HepG2 (cell line): ENCODE data around the gene COMT. TPM values are rescaled to one million over a fixed set of nuclear protein-coding genes. Genes with fewer than 3 reads are reported as not detected.

Experiments used
- ARNT2 ChIP-seq: sonication (generic); formaldehyde crosslinking; IDR thresholded peaks from 2 replicates; pipeline ENCODE4 v1.8.0; 2022; ENCODE audit warnings: mild to moderate bottlenecking, low read depth, missing genetic modification reagents, moderate library complexity
- FOXM1 ChIP-seq: sonication (generic); formaldehyde crosslinking; IDR thresholded peaks from 2 replicates; pipeline ENCODE4 v1.5.0; 2020; ENCODE audit warnings: missing genetic modification reagents
- GABPA ChIP-seq, 2 experiments: IDR thresholded peaks; 2 replicates each; pipeline ENCODE4 v1.6.1; 2011 to 2016; ENCODE audit warnings: low read depth in 2 of 2, low read length in 1 of 2, missing biosample characterization in 1 of 2, missing genetic modification characterization in 1 of 2
- GATAD2A ChIP-seq: IDR thresholded peaks from 2 replicates; pipeline ENCODE4 v1.6.1; 2016
- HOXA3 ChIP-seq: sonication (generic); formaldehyde crosslinking; IDR thresholded peaks from 2 replicates; pipeline ENCODE4 v1.5.0; 2020; ENCODE audit warnings: missing genetic modification reagents
- JDP2 ChIP-seq: sonication (generic); formaldehyde crosslinking; IDR thresholded peaks from 2 replicates; pipeline ENCODE4 v1.8.1; 2022; ENCODE audit warnings: missing genetic modification reagents, borderline replicate concordance
- RBM39 ChIP-seq: fragments of 200-400 bp; formaldehyde crosslinking; IDR thresholded peaks from one replicate; pipeline ENCODE4 v1.6.1; 2018; ENCODE audit warnings: antibody characterized with exemption, mild to moderate bottlenecking, low read depth, low read length; ENCODE audit not compliant: poor library complexity, severe bottlenecking
- SIN3B ChIP-seq: fragments of 150-350 bp; IDR thresholded peaks from 2 replicates; pipeline ENCODE4 v1.6.1; 2014; ENCODE audit warnings: low read length
- XBP1 ChIP-seq: sonication (generic); formaldehyde crosslinking; IDR thresholded peaks from 2 replicates; pipeline ENCODE4 v1.5.0; 2020; ENCODE audit warnings: missing genetic modification reagents
- ZKSCAN5 ChIP-seq: sonication (generic); formaldehyde crosslinking; IDR thresholded peaks from 2 replicates; pipeline ENCODE4 v1.5.1; 2020; ENCODE audit warnings: mild to moderate bottlenecking, missing genetic modification reagents
- ZNF605 ChIP-seq: sonication (generic); formaldehyde crosslinking; IDR thresholded peaks from 2 replicates; pipeline ENCODE4 v1.8.0; 2022; ENCODE audit warnings: mild to moderate bottlenecking, missing genetic modification reagents
- ZNF678 ChIP-seq: sonication (generic); formaldehyde crosslinking; IDR thresholded peaks from 2 replicates; pipeline ENCODE4 v1.4.0; 2020; ENCODE audit warnings: mild to moderate bottlenecking, missing genetic modification reagents
- polyA plus RNA-seq, 8 experiments: library from polyadenylated mRNA; depleted of rRNA in 3 of 8; stranded (reverse) in 7 of 8; unstranded in 1 of 8; fragments of >200 nt; fragmentation: Illumina TruSeq in 4 of 8; extraction: Trizol in 4 of 8; gene quantifications; 2 replicates each; pipeline versions ENCODE4 v1.2.1 to v1.2.3, GENCODE V29; 2011 to 2016; ENCODE audit warnings: low read depth in 4 of 8, missing spikeins in 1 of 8, mixed read lengths in 1 of 8; ENCODE audit not compliant: insufficient read depth in 1 of 8
- total RNA-seq, 5 experiments: library from RNA; depleted of rRNA; stranded (reverse); fragments of >200 nt; fragmentation: Illumina TruSeq; extraction: Trizol; gene quantifications; 2 replicates each; pipeline ENCODE4 v1.2.3, GENCODE V29; 2016; ENCODE audit warnings: low read depth in 1 of 5
- TF ChIP-seq, protein P1 (sequence below): sonication (generic); formaldehyde crosslinking; IDR thresholded peaks from 2 replicates; pipeline ENCODE4 v1.8.0; 2022; ENCODE audit warnings: missing genetic modification reagents, mild to moderate bottlenecking, borderline replicate concordance
- TF ChIP-seq, protein P2 (sequence below): sonication (generic); formaldehyde crosslinking; IDR thresholded peaks from 2 replicates; pipeline ENCODE4 v1.5.0; 2020; ENCODE audit warnings: missing genetic modification reagents
- TF ChIP-seq, protein P3 (sequence below): sonication (generic); formaldehyde crosslinking; IDR thresholded peaks from 2 replicates; pipeline ENCODE4 v1.5.0; 2020; ENCODE audit warnings: missing genetic modification reagents
- TF ChIP-seq, protein P4 (sequence below): sonication (generic); formaldehyde crosslinking; IDR thresholded peaks from 2 replicates; pipeline ENCODE4 v1.4.0; 2020; ENCODE audit warnings: missing genetic modification reagents, mild to moderate bottlenecking, borderline replicate concordance
- TF ChIP-seq, protein P5 (sequence below): sonication (generic); formaldehyde crosslinking; IDR thresholded peaks from 2 replicates; pipeline ENCODE4 v1.5.0; 2020; ENCODE audit warnings: missing genetic modification reagents
- TF ChIP-seq, protein P6 (sequence below): sonication (generic); formaldehyde crosslinking; IDR thresholded peaks from 2 replicates; pipeline ENCODE4 v1.5.1; 2020; ENCODE audit warnings: mild to moderate bottlenecking, moderate library complexity, missing genetic modification reagents

Gene COMT
- total and polyA plus RNA-seq, 2 of the 13 experiments (the other 11 are each of a cell fraction or from before 2014, with no cell fraction given): 156 to 162 TPM

DNA sequence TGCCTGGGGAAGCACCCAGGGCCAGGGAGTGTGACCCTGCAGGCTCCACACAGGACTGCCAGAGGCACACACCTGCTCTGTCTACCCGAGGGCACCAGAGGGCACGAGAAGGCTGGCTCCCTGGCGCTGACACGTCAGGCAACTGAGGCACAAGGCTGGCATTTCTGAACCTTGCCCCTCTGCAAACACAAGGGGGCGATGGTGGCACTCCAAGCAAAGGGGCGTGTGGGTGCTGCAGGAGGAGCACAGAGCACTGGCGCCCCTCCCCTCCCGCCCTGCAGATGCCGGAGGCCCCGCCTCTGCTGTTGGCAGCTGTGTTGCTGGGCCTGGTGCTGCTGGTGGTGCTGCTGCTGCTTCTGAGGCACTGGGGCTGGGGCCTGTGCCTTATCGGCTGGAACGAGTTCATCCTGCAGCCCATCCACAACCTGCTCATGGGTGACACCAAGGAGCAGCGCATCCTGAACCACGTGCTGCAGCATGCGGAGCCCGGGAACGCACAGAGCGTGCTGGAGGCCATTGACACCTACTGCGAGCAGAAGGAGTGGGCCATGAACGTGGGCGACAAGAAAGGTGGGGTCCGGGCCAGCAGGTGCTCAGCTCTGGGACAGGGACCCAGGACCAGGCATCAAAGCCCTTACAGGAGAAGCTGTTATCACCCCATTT lies 20.8 kb downstream of the COMT start (continued):
- TF ChIP-seq ZNF678 (CRISPR knock-in tag) (no peak), GABPA (IDR thresholded peaks at IDR 0.05; ENCODE audit: low read depth, low read length) (no peak), GABPA (CRISPR knock-in tag; IDR thresholded peaks at IDR 0.05; ENCODE audit: low read depth) (no peak), GATAD2A (CRISPR knock-in tag) (no peak), ZKSCAN5 (CRISPR knock-in tag) (no peak), ZNF605 (CRISPR knock-in tag) (peak; percentile 5; the same call in 1 of the 2 replicates), XBP1 (CRISPR knock-in tag) (no peak), RBM39 (peak; percentile 11), ARNT2 (CRISPR knock-in tag) (no peak; the same call in 1 of the 2 replicates), SIN3B (no peak), HOXA3 (CRISPR knock-in tag) (peak; percentile 16; the same call in 1 of the 2 replicates), JDP2 (CRISPR knock-in tag) (no peak), FOXM1 (CRISPR knock-in tag) (no peak)
- TF ChIP-seq, protein P1, sequence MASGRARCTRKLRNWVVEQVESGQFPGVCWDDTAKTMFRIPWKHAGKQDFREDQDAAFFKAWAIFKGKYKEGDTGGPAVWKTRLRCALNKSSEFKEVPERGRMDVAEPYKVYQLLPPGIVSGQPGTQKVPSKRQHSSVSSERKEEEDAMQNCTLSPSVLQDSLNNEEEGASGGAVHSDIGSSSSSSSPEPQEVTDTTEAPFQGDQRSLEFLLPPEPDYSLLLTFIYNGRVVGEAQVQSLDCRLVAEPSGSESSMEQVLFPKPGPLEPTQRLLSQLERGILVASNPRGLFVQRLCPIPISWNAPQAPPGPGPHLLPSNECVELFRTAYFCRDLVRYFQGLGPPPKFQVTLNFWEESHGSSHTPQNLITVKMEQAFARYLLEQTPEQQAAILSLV (CRISPR knock-in tag): no peak
- TF ChIP-seq, protein P2, sequence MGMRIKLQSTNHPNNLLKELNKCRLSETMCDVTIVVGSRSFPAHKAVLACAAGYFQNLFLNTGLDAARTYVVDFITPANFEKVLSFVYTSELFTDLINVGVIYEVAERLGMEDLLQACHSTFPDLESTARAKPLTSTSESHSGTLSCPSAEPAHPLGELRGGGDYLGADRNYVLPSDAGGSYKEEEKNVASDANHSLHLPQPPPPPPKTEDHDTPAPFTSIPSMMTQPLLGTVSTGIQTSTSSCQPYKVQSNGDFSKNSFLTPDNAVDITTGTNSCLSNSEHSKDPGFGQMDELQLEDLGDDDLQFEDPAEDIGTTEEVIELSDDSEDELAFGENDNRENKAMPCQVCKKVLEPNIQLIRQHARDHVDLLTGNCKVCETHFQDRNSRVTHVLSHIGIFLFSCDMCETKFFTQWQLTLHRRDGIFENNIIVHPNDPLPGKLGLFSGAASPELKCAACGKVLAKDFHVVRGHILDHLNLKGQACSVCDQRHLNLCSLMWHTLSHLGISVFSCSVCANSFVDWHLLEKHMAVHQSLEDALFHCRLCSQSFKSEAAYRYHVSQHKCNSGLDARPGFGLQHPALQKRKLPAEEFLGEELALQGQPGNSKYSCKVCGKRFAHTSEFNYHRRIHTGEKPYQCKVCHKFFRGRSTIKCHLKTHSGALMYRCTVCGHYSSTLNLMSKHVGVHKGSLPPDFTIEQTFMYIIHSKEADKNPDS (CRISPR knock-in tag): no peak
- TF ChIP-seq, protein P3, sequence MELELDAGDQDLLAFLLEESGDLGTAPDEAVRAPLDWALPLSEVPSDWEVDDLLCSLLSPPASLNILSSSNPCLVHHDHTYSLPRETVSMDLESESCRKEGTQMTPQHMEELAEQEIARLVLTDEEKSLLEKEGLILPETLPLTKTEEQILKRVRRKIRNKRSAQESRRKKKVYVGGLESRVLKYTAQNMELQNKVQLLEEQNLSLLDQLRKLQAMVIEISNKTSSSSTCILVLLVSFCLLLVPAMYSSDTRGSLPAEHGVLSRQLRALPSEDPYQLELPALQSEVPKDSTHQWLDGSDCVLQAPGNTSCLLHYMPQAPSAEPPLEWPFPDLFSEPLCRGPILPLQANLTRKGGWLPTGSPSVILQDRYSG (CRISPR knock-in tag): no peak
- TF ChIP-seq, protein P4, sequence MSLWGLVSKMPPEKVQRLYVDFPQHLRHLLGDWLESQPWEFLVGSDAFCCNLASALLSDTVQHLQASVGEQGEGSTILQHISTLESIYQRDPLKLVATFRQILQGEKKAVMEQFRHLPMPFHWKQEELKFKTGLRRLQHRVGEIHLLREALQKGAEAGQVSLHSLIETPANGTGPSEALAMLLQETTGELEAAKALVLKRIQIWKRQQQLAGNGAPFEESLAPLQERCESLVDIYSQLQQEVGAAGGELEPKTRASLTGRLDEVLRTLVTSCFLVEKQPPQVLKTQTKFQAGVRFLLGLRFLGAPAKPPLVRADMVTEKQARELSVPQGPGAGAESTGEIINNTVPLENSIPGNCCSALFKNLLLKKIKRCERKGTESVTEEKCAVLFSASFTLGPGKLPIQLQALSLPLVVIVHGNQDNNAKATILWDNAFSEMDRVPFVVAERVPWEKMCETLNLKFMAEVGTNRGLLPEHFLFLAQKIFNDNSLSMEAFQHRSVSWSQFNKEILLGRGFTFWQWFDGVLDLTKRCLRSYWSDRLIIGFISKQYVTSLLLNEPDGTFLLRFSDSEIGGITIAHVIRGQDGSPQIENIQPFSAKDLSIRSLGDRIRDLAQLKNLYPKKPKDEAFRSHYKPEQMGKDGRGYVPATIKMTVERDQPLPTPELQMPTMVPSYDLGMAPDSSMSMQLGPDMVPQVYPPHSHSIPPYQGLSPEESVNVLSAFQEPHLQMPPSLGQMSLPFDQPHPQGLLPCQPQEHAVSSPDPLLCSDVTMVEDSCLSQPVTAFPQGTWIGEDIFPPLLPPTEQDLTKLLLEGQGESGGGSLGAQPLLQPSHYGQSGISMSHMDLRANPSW (CRISPR knock-in tag): no peak
- TF ChIP-seq, protein P5, sequence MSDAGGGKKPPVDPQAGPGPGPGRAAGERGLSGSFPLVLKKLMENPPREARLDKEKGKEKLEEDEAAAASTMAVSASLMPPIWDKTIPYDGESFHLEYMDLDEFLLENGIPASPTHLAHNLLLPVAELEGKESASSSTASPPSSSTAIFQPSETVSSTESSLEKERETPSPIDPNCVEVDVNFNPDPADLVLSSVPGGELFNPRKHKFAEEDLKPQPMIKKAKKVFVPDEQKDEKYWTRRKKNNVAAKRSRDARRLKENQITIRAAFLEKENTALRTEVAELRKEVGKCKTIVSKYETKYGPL: no peak
- TF ChIP-seq, protein P6, sequence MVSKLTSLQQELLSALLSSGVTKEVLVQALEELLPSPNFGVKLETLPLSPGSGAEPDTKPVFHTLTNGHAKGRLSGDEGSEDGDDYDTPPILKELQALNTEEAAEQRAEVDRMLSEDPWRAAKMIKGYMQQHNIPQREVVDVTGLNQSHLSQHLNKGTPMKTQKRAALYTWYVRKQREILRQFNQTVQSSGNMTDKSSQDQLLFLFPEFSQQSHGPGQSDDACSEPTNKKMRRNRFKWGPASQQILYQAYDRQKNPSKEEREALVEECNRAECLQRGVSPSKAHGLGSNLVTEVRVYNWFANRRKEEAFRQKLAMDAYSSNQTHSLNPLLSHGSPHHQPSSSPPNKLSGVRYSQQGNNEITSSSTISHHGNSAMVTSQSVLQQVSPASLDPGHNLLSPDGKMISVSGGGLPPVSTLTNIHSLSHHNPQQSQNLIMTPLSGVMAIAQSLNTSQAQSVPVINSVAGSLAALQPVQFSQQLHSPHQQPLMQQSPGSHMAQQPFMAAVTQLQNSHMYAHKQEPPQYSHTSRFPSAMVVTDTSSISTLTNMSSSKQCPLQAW (CRISPR knock-in tag): no peak; the same call in 1 of the 2 replicates
